GM19468 (cell line): ENCODE measurements around the gene NCAPD2.
"Not testable (repeated sequence)": the region's sequence is repeated elsewhere in the genome, so short reads cannot be mapped to it uniquely, and the experiment has no call there.

Source experiments
- ATAC-seq: cut with Tn5 transposase; IDR thresholded peaks from one replicate; pipeline ENCODE4 v1.9.1; 2021; ENCODE audit warnings: mild to moderate bottlenecking, moderate library complexity, moderate number of reproducible peaks; ENCODE audit not compliant: unreplicated experiment; ENCODE audit errors: extremely low read depth

Gene NCAPD2

GRCh38 chr12:6494258-6494743 is 399 bp downstream of the NCAPD2 start:
- ATAC-seq = no peak

GRCh38 chr12:6494968-6495367 is 1.1 kb downstream of the NCAPD2 start:
- ATAC-seq = no peak

GRCh38 chr12:6497291-6497690 is 3.4 kb downstream of the NCAPD2 start:
- ATAC-seq = not testable (repeated sequence)

GRCh38 chr12:6500466-6500865 is 6.6 kb downstream of the NCAPD2 start:
- no peak for ATAC-seq

GRCh38 chr12:6507102-6507998 is 13.4 kb downstream of the NCAPD2 start:
- ATAC-seq = no peak

- no peak for ATAC-seq
Measured at GRCh38 chr12:6508087-6508486, 14.2 kb downstream of the NCAPD2 start.

GRCh38 chr12:6520186-6520585 is 26.3 kb downstream of the NCAPD2 start:
- no peak for ATAC-seq

GRCh38 chr12:6522193-6522592 is 28.3 kb downstream of the NCAPD2 start:
- ATAC-seq = no peak

- no peak for ATAC-seq
Measured at GRCh38 chr12:6523708-6524107, 29.8 kb downstream of the NCAPD2 start.

GRCh38 chr12:6524648-6525047 is 30.7 kb downstream of the NCAPD2 start:
- ATAC-seq = no peak

GRCh38 chr12:6526201-6526600 is 32.3 kb downstream of the NCAPD2 start:
- no peak for ATAC-seq

- ATAC-seq = no peak
Measured at GRCh38 chr12:6526766-6527525, 33.0 kb downstream of the NCAPD2 start.

- no peak for ATAC-seq
Measured at GRCh38 chr12:6527711-6528110, 33.8 kb downstream of the NCAPD2 start.

GRCh38 chr12:6528539-6529235 is 34.8 kb downstream of the NCAPD2 start:
- no peak for ATAC-seq

- no peak for ATAC-seq
Measured at GRCh38 chr12:6529291-6529737, 35.4 kb downstream of the NCAPD2 start.

GRCh38 chr12:6530576-6531260 is 36.8 kb downstream of the NCAPD2 start:
- ATAC-seq = no peak

- ATAC-seq = no peak
Measured at GRCh38 chr12:6532051-6532926, 38.4 kb downstream of the NCAPD2 start.

- ATAC-seq = no peak
Measured at GRCh38 chr12:6532927-6533652, 39.2 kb downstream of the NCAPD2 start.

GRCh38 chr12:6533653-6533922 is 39.7 kb downstream of the NCAPD2 start:
- no peak for ATAC-seq
